Measurements from ENCODE around the gene TMEM127. TPM values are rescaled to one million over a fixed set of nuclear protein-coding genes. Genes with fewer than 3 reads are reported as not detected.

TMEM127 gene
- total and polyA plus RNA-seq, 2 experiments from 2014 or later = 34.0 to 43.6 TPM

DNA sequence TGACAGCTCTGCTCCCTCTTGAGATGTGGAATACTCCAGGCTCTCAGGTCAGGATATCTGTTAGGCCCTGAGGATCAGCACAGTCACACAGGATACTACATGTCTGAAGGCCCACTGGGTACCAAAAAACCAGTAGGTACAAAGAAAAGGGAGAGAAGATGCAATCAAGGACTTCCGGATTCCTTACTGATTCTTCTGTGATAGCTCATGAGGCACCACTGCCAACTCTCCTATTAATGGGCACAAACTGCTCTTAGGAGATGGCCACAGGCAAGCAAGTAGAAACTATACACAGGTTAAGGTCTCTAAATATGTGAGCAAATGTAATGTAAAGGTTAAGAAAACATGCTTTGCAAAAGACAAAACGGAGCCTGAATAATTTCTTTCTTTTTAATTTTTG lies 3.5 kb downstream of the TMEM127 start:
- Histone ChIP-seq H3K4me2 (ENCODE audit: unreplicated experiment) (no peak overlapping the region), H4K20me1 (ENCODE audit: insufficient read depth) (no peaks in the 10 kb centered on the region), H3K27ac (no peak overlapping the region), H2AFZ (no peak overlapping the region), H3K36me3 (ENCODE audit: low read depth) (no peaks in the 10 kb centered on the region), H3K9ac (no peak overlapping the region), H3F3A (ENCODE audit: insufficient read depth) (peaks cover 42% of the 10 kb centered on the region), H3K4me3 (no peak overlapping the region), H3K9me2 (ENCODE audit: insufficient read depth) (no peaks in the 10 kb centered on the region), H3K9me3 (ENCODE audit: low read depth) (no peaks in the 10 kb centered on the region), H3K27me3 (replicated peaks; ENCODE audit: insufficient read depth) (no peaks in the 10 kb centered on the region), H3K79me2 (ENCODE audit: insufficient read depth) (peaks cover 90% of the 10 kb centered on the region), H3K4me1 (ENCODE audit: insufficient read depth) (peaks cover 47% of the 10 kb centered on the region)
- DNase-seq = peak; percentile 36
- TF ChIP-seq EZH2 (IDR thresholded peaks at IDR 0.05; ENCODE audit: insufficient read depth, poor library complexity, severe bottlenecking) (no peak), EZH2phosphoT487 (IDR thresholded peaks at IDR 0.05; ENCODE audit: insufficient read depth, low read depth) (no peak)
- in situ Hi-C loops (cut with MboI) = loop anchor here (25.0 kb wide), 1 partner anchor 250 kb away; no protein-coding TSS in a partner anchor
- WGBS, 2 experiments (ENCODE audit: low coverage in 1 of 2, low lambda C conversion rate in 2 of 2, missing lambda C conversion rate in 2 of 2) = 88 to 93% methylated on average over 2 of the region's 2 CpGs

DNA sequence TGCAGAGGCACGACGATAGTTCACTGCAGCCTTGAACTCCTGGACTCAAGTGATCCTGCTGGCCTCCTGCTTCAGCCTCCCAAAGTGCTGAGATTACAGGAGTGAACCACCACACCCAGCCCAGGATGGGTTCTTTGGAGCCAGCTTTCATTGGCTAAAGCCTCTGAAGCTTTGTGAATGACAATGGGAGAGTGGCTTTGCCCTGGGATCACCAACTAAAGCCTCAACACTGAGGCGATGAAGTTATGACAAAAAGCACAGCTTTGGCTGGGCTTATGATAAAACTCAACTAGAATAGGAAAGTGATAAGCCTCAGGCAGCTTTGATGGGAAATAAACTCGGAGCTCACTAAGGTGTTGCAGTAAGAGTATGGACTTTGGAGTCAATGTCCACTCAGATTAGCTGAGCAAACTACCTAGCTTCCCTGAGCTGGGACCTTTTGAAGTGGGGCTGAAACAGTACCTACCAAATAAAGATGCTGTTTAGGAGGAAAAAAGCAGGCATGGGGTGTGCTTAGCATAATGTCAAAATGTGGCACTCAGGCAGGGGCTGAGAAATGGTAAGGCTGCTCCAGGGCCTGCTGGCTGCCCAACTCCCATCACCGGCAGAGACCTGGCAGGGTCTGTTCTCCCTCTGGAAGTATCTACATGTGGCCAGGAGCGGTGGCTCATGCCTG lies 4.3 kb downstream of the TMEM127 start:
- Histone ChIP-seq H3K27me3 (replicated peaks; ENCODE audit: insufficient read depth) (no peaks in the 10 kb centered on the region), H3K27ac (peak overlapping the region; percentile 76), H3K4me3 (no peak overlapping the region), H3K4me2 (ENCODE audit: unreplicated experiment) (peak overlapping the region; percentile 8), H3K4me1 (ENCODE audit: insufficient read depth) (peaks cover 44% of the 10 kb centered on the region), H3F3A (ENCODE audit: insufficient read depth) (peaks cover 34% of the 10 kb centered on the region), H4K20me1 (ENCODE audit: insufficient read depth) (no peaks in the 10 kb centered on the region), H3K9ac (peak overlapping the region; percentile 39), H3K9me3 (ENCODE audit: low read depth) (no peaks in the 10 kb centered on the region), H3K79me2 (ENCODE audit: insufficient read depth) (peaks cover 90% of the 10 kb centered on the region), H3K36me3 (ENCODE audit: low read depth) (no peaks in the 10 kb centered on the region), H3K9me2 (ENCODE audit: insufficient read depth) (no peaks in the 10 kb centered on the region), H2AFZ (no peak overlapping the region)
- no peak for DNase-seq
- no peak for TF ChIP-seq EZH2 (IDR thresholded peaks at IDR 0.05; ENCODE audit: insufficient read depth, poor library complexity, severe bottlenecking)
- TF ChIP-seq EZH2phosphoT487 (IDR thresholded peaks at IDR 0.05; ENCODE audit: insufficient read depth, low read depth) = no peak
- in situ Hi-C loops (cut with MboI) = loop anchor here (25.0 kb wide), 1 partner anchor 249 kb away; no protein-coding TSS in a partner anchor
- WGBS, 2 experiments (ENCODE audit: low coverage in 1 of 2, low lambda C conversion rate in 2 of 2, missing lambda C conversion rate in 2 of 2) = 94 to 99% methylated on average over 6 of the region's 6 CpGs

DNA sequence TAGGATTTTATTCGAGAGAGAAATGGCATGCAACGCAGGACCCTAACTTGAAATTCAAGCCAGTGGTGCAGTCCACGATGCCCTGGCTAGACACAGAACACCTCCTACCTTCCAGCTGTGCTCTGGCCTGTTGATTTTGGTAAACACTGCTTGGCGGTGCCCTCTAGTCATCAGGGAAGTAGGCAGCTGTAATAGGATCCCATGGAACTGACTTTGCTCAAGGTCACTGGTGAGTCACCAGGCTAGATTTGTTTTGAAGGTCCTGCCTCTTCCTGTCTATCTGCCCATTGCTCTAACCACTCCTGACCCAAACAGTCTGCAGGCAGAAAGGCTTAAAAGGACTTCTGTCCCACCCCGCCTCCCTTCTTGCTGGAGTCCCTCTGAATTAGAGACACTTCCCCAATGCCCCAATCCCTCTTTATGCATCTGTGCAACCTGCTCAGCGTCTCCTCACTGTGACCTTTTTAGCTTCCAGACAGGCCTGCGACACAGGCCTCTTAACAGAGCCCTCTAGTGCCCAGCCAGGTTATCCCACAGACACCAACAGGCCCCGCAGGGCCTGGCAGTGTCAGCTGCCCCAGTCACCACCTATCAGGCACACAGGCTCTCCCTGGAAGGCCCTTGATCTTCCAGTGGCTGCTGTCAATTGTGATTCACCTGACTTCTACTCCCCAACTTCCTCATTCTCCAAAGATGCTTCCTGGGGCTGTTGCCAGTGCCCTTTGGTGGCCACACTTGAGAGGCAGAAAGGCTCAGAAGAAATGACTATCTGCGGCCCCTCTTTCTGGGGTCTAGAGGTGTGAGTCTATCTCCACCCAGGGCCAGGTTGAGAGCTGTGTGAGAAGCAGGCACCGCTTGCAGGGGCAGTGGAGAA lies 5.2 kb downstream of the TMEM127 start:
- WGBS, 2 experiments (ENCODE audit: low coverage in 1 of 2, low lambda C conversion rate in 2 of 2, missing lambda C conversion rate in 2 of 2) = 49 to 52% methylated on average over 10 of the region's 10 CpGs

DNA sequence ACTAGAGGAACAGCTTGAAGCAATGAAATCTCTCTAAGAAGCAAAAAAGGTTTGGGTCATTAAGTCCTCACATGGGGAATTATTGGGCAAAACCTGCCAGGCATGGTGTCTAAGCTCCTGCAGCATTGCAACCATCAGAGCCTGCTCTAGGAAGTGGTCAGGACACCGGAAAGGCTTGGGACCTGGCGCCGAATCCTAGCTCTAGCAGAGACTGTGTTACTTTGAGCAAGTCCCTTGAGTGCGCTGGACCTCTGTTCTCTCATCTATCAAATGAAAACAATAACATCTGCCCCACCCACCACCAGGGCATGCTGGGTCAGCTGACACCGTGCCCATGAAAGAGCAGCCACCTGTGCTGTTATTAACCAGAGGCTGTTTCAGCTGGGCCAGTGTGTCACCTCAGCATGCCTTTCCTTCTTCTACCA lies 6.3 kb downstream of the TMEM127 start:
- Histone ChIP-seq H3K4me3 (no peak overlapping the region), H3K27ac (peak overlapping the region; percentile 76), H3K79me2 (ENCODE audit: insufficient read depth) (peaks cover 96% of the 10 kb centered on the region), H3K9me2 (ENCODE audit: insufficient read depth) (no peaks in the 10 kb centered on the region), H3K9me3 (ENCODE audit: low read depth) (no peaks in the 10 kb centered on the region), H3K36me3 (ENCODE audit: low read depth) (peaks cover 8% of the 10 kb centered on the region), H3K4me2 (ENCODE audit: unreplicated experiment) (no peak overlapping the region), H2AFZ (no peak overlapping the region), H3K27me3 (replicated peaks; ENCODE audit: insufficient read depth) (no peaks in the 10 kb centered on the region), H3F3A (ENCODE audit: insufficient read depth) (peaks cover 34% of the 10 kb centered on the region), H3K9ac (no peak overlapping the region), H3K4me1 (ENCODE audit: insufficient read depth) (peaks cover 41% of the 10 kb centered on the region), H4K20me1 (ENCODE audit: insufficient read depth) (no peaks in the 10 kb centered on the region)
- 90 to 92% methylated on average over 5 of the region's 5 CpGs for WGBS, 2 experiments (ENCODE audit: low coverage in 1 of 2, low lambda C conversion rate in 2 of 2, missing lambda C conversion rate in 2 of 2)
- TF ChIP-seq EZH2phosphoT487 (IDR thresholded peaks at IDR 0.05; ENCODE audit: insufficient read depth, low read depth) (no peak), EZH2 (IDR thresholded peaks at IDR 0.05; ENCODE audit: insufficient read depth, poor library complexity, severe bottlenecking) (no peak)
- no peak for DNase-seq
- in situ Hi-C loops (cut with MboI) = loop anchor here (25.0 kb wide), 1 partner anchor 247 kb away; no protein-coding TSS in a partner anchor

More for the DNA sequence above, 5.2 kb downstream of the TMEM127 start:
- H3K9me2 ChIP-seq (ENCODE audit: insufficient read depth) = no peaks in the 10 kb centered on the region
- no peaks in the 10 kb centered on the region for H3K9me3 ChIP-seq (ENCODE audit: low read depth)
- H3K4me3 ChIP-seq = peak overlapping the region; percentile 24; the same call in 1 of the 2 replicates
- in situ Hi-C loops (cut with MboI) = loop anchor here (25.0 kb wide), 1 partner anchor 248 kb away; no protein-coding TSS in a partner anchor
- peak; percentile 95 for DNase-seq
- H3K27ac ChIP-seq = peak overlapping the region; percentile 76
- peak overlapping the region; percentile 48 for H3K9ac ChIP-seq
- peaks cover 96% of the 10 kb centered on the region for H3K79me2 ChIP-seq (ENCODE audit: insufficient read depth)
- H3K4me2 ChIP-seq (ENCODE audit: unreplicated experiment) = peak overlapping the region; percentile 59
- no peak overlapping the region for H2AFZ ChIP-seq
- no peak for TF ChIP-seq EZH2 (IDR thresholded peaks at IDR 0.05; ENCODE audit: insufficient read depth, poor library complexity, severe bottlenecking)
- TF ChIP-seq EZH2phosphoT487 (IDR thresholded peaks at IDR 0.05; ENCODE audit: insufficient read depth, low read depth) = no peak
- peaks cover 44% of the 10 kb centered on the region for H3K4me1 ChIP-seq (ENCODE audit: insufficient read depth)
- H3F3A ChIP-seq (ENCODE audit: insufficient read depth) = peaks cover 34% of the 10 kb centered on the region
- peaks cover 2% of the 10 kb centered on the region for H3K36me3 ChIP-seq (ENCODE audit: low read depth)
- no peaks in the 10 kb centered on the region for H4K20me1 ChIP-seq (ENCODE audit: insufficient read depth)
- no peaks in the 10 kb centered on the region for H3K27me3 ChIP-seq (replicated peaks; ENCODE audit: insufficient read depth)
